Heart left ventricle (tissue), 16 donors: ENCODE measurements around the gene HLA-E. TPM values are rescaled to one million over a fixed set of nuclear protein-coding genes. Genes with fewer than 3 reads are reported as not detected.
"Not testable (repeated sequence)": the region's sequence is repeated elsewhere in the genome, so short reads cannot be mapped to it uniquely, and the experiment has no call there.

Source experiments
- ATAC-seq, 4 donors: fragments of 200-7000 bp; cut with Tn5 transposase; one replicate each; pipeline ENCODE4 v1.9.1; 2020 to 2022; ENCODE audit warnings: moderate library complexity in 4 of 4, mild to moderate bottlenecking in 3 of 4, moderate number of reproducible peaks in 1 of 4
- DNase-seq, 5 donors: peaks; one replicate each; pipeline ENCODE4 v3.0.0-alpha.2; 2020
- H3K27ac ChIP-seq, 12 donors: fragments of 200-600 bp; sonication (generic) in 4 of 12; one replicate each; pipeline versions ENCODE4 v1.5.0 to v1.8.0; 2016 to 2022; ENCODE audit warnings: mild to moderate bottlenecking in 2 of 12
- H3K27me3 ChIP-seq, 9 donors: fragments of 200-600 bp; sonication (generic) in 2 of 9; one replicate each; pipeline versions ENCODE4 v1.5.1 to v1.8.0; 2016 to 2022; ENCODE audit warnings: mild to moderate bottlenecking in 3 of 9
- H3K36me3 ChIP-seq, 9 donors: fragments of 200-600 bp; sonication (generic) in 2 of 9; one replicate each; pipeline versions ENCODE4 v1.5.0 to v1.8.0; 2018 to 2022; ENCODE audit warnings: mild to moderate bottlenecking in 2 of 9
- H3K4me1 ChIP-seq, 12 donors: fragments of 200-600 bp; sonication (generic) in 4 of 12; one replicate each; pipeline versions ENCODE4 v1.5.0 to v1.8.0; 2016 to 2022; ENCODE audit warnings: mild to moderate bottlenecking in 3 of 12
- H3K4me3 ChIP-seq, 12 donors: fragments of 200-600 bp; sonication (generic) in 4 of 12; one replicate each; pipeline versions ENCODE4 v1.5.0 to v1.8.0; 2017 to 2022; ENCODE audit warnings: mild to moderate bottlenecking in 9 of 12, moderate library complexity in 4 of 12
- H3K9me3 ChIP-seq, 12 donors: fragments of 200-600 bp; sonication (generic) in 4 of 12; one replicate each; pipeline versions ENCODE4 v1.5.0 to v1.8.0; 2016 to 2022; ENCODE audit warnings: mild to moderate bottlenecking in 1 of 12
- POLR2A ChIP-seq, 2 donors: fragments of 450-650 bp; IDR thresholded peaks; one replicate each; pipeline ENCODE4 v1.6.1; 2017; ENCODE audit warnings: antibody characterized with exemption in 2 of 2, mild to moderate bottlenecking in 2 of 2, moderate library complexity in 2 of 2
- WGBS, 4 donors: extraction: QIAGEN DNeasy Blood & Tissue Kit in 2 of 4; methylation state at CpG; one replicate each; pipeline versions ENCODE4 v1.1.5 to v1.1.7; 2013 to 2018; 5-methylcytosine and 5-hydroxymethylcytosine counted together
- intact Hi-C, 10 donors: fragments of 100-400 bp; cut with DNase I; formaldehyde crosslinking; loops; one replicate each; pipeline versions ENCODE4 v1.11.1 to v1.14.2; 2022
- polyA plus RNA-seq, 2 donors: library from polyadenylated mRNA; stranded (reverse); fragments of 200-250 nt; gene quantifications; one replicate each; pipeline ENCODE4 v1.2.3, GENCODE V29; 2013
- total RNA-seq, 9 donors: library from RNA; depleted of rRNA in 2 of 9; stranded (reverse); fragments of >200 nt in 2 of 9; fragmentation: NEBNext Ultra II Directional in 3 of 9; extraction: Animal tissue kit (Norgen Biotek cat#: 25700) in 3 of 9; gene quantifications; one replicate each; pipeline versions ENCODE4 v1.1.0 to v1.2.4, GENCODE V29; 2016 to 2023
- TF ChIP-seq, protein P1 (sequence below), 12 donors: fragments of 200-600 bp; sonication (generic) in 4 of 12; IDR thresholded peaks; one replicate each; pipeline versions ENCODE4 v1.5.0 to v1.8.0; 2018 to 2022; ENCODE audit warnings: antibody characterized with exemption in 12 of 12, mild to moderate bottlenecking in 5 of 12
- donor health status: ischemic (EF 13 %, LVEDD 7.1; RV severe dilation, severe dysfunction).
- donor health status: healthy with polysubstance abuse.
- donor health status: DM: no; HTN: yes; CAD: no.
- donor health status: DM: no; HTN: no; CAD: no.
- donor health status: ischemic (EF 25% LVEDD 6.9; RV normal size, moderate dysfunction).
- donor health status: ischemic (EF 25% LVEDD 5.7; RV mildly dilated, moderate dysfunction).
- donor health status: healthy.
- donor health status: DM: yes; HTN: yes; CAD: no.
- donor health status: ischemic (EF 35%, LVEDD 5.7; RV mildly dilated, moderate dysfunction).
- donor health status: nonischemic (EF 11% LVEDD 7.7; RV severe dilation, severe dysfunction).
- donor health status: DM: yes; HTN: yes; CAD: no.
- donor health status: PGD.
- donor health status: ischemic (EF 29% LVEDD 5.4; RV normal size, mild dysfunction).
- donor health status: nonischemic (EF 23%, LVEDD 6.1; RV moderate dilation, normal function).

The HLA-E gene
- total and polyA plus RNA-seq, 11 donors: 96.1 to 560 (median 162) TPM

DNA sequence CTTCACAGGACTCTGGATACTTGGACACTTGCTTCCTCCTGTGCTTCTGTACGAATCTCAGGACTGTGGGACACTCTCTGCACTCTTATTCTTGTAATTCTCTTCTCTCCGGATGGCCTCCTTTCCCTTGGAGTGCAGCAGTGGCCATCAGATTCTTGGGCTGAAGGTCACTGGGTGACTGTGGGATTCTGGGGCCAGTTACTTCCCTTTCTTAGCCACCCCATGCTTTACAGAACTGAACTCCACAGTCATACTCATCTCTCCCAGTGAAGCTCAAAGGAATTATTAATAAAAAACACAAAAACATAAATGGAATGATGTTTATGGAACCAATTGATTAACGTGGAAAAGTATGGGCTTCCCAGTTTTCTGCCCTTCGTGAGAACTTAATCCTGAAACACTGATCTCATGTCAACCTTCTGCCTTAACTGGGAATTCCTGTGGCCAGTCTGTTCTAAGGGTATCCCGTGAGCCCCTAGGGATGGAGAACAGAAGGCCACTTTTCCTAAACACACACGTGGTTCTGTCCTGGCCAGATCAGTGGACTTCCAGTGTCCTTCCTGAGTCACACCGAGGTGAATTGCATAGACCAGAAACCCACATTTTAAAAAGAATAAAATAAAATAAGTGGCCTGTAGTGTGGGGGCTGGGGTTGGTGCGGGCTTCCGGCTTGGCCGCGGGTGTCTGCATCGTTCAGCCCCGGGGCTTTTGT lies 23.6 kb upstream of the HLA-E start:
- peak overlapping the region in 11 of 12 donors; percentile 24 to 62 (median 56) for H3K4me3 ChIP-seq
- peak in 2 of 4 donors; percentile 9 to 27 for ATAC-seq
- intact Hi-C loops: no loop called here
- peaks cover 0 to 41% (median 18%) of the 10 kb centered on the region in 12 donors for H3K4me1 ChIP-seq
- TF ChIP-seq POLR2A (IDR thresholded peaks at IDR 0.05): no peak
- TF ChIP-seq, protein P1, sequence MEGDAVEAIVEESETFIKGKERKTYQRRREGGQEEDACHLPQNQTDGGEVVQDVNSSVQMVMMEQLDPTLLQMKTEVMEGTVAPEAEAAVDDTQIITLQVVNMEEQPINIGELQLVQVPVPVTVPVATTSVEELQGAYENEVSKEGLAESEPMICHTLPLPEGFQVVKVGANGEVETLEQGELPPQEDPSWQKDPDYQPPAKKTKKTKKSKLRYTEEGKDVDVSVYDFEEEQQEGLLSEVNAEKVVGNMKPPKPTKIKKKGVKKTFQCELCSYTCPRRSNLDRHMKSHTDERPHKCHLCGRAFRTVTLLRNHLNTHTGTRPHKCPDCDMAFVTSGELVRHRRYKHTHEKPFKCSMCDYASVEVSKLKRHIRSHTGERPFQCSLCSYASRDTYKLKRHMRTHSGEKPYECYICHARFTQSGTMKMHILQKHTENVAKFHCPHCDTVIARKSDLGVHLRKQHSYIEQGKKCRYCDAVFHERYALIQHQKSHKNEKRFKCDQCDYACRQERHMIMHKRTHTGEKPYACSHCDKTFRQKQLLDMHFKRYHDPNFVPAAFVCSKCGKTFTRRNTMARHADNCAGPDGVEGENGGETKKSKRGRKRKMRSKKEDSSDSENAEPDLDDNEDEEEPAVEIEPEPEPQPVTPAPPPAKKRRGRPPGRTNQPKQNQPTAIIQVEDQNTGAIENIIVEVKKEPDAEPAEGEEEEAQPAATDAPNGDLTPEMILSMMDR (IDR thresholded peaks at IDR 0.05): no peak
- H3K27me3 ChIP-seq: peaks cover 57 to 100% (median 91%) of the 10 kb centered on the region in 9 donors
- 12 to 25% (median 16%) methylated on average over 10 to 13 of the region's 13 CpGs for WGBS, 4 donors
- no peaks in the 10 kb centered on the region for H3K36me3 ChIP-seq
- no peak overlapping the region for H3K27ac ChIP-seq
- H3K9me3 ChIP-seq: no peaks in the 10 kb centered on the region
- no peak for DNase-seq

DNA sequence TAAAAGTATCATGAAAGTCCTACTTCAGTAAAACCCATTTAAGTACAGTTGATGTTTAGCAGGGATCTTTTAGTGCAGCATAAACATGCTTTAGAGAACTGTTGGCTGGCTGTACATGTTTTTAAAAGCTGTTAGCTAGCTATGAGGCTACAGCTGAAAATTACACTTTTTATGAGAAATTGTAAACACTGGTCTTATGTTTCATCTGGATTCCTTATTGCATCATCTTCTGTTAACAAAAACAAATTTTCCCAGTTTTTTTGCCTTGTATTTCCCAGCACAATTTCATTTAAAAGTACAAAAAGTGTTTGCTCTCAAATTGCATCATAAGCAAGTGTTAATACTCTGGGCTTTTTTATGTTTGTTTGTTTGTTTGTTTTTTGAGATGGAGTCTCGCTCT lies 18.3 kb upstream of the HLA-E start:
- Histone ChIP-seq H3K4me1 (peaks cover 0 to 15% (median 8%) of the 10 kb centered on the region in 12 donors), H3K9me3 (no peaks in the 10 kb centered on the region), H3K27ac (no peak overlapping the region), H3K4me3 (no peak overlapping the region), H3K27me3 (peaks cover 29 to 82% (median 51%) of the 10 kb centered on the region in 9 donors), H3K36me3 (no peaks in the 10 kb centered on the region)
- 90 to 96% (median 92%) methylated on average over 1 of the region's 1 CpG for WGBS, 4 donors
- DNase-seq (no peak), ATAC-seq (no peak)
- intact Hi-C loops: no loop called here
- no peak for TF ChIP-seq POLR2A (IDR thresholded peaks at IDR 0.05)
- TF ChIP-seq, protein P1 (IDR thresholded peaks at IDR 0.05): no peak

DNA sequence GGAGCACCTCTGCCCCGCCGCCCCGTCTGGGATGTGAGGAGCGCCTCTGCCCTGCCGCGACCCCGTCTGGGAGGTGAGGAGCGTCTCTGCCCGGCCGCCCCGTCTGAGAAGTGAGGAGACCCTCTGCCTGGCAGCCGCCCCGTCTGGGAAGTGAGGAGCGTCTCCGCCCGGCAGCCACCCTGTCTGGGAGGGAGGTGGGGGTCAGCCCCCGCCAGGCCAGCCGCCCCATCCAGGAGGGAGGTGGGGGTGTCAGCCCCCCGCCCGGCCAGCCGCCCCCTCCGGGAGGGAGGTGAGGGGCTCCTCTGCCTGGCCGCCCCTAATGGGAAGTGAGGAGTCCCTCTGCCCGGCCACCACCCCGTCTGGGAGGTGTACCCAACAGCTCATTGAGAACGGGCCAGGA lies 14.2 kb upstream of the HLA-E start:
- 91 to 94% (median 92%) methylated on average over 6 to 22 of the region's 26 CpGs for WGBS, 4 donors
- H3K4me3 ChIP-seq, intact Hi-C loops, H3K36me3 ChIP-seq, ATAC-seq, DNase-seq, H3K4me1 ChIP-seq, H3K9me3 ChIP-seq, H3K27ac ChIP-seq: not testable (repeated sequence)
- H3K27me3 ChIP-seq: peaks cover 8 to 83% (median 37%) of the 10 kb centered on the region in 9 donors

DNA sequence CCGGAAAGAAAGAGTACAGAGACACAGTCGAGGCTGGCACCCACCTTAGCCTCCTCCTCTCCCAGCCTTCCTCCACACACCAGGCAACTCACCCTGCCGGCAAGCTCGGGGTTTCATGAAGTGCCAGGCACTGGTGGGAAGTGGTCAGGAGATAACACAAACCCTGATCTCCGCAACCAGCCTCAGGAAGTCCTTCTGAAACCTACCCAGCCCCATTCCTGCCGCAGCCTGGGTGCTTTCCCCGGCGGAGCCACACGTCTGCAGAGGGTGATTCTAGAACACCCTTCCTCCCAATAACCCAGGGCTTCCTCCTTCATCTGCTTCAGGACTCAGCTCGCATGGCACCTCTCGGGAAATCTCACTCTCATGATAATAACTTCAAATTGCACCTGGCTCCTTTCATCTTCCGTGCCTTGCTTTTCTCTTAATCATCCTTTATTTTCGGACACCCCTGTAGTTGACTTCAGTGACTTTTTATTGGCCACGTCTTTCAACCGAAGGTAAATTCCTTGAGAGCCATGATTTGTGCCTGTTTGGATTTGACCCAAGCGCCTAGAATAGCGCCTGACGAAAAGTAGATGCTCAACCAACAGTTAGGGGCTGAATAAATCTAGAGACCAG lies 8.7 kb upstream of the HLA-E start:
- intact Hi-C loops: loop anchor here (5.0 to 10.0 kb wide), 8 partner anchors 62 to 247 kb away; partner anchors contain the start of genes DHX16 (in 8 of the 10) and TUBB (in 1 of the 10)
- Histone ChIP-seq H3K4me3 (no peak overlapping the region), H3K27me3 (peaks cover 8 to 69% (median 40%) of the 10 kb centered on the region in 9 donors), H3K27ac (no peak overlapping the region), H3K4me1 (peaks cover 0 to 21% (median 4%) of the 10 kb centered on the region in 12 donors), H3K9me3 (no peaks in the 10 kb centered on the region), H3K36me3 (no peaks in the 10 kb centered on the region)
- no peak for TF ChIP-seq POLR2A (IDR thresholded peaks at IDR 0.05)
- TF ChIP-seq, protein P1 (IDR thresholded peaks at IDR 0.05): no peak
- WGBS, 4 donors: 16 to 19% (median 17%) methylated on average over 18 of the region's 18 CpGs
- ATAC-seq: no peak
- DNase-seq: no peak
